ENCODE measurements around the gene HUS1.

HUS1 gene

DNA sequence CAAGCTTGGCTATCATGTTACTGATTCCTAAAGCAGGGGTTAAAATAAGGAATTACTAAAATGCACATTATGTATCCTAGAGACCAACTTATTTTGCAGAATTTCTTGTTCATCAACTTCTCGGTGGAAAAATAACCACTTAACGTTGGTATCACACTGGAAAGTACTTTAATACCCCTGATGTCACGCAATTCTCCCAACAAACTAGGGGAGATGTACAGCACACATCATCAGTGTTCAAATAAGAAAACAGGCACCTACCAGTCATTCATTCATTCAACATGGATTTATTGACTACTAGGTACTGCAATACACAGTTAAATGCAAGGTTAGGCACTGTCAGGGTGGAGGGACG, 648 bp downstream of the HUS1 start:
- DNase-seq: no peak

DNA sequence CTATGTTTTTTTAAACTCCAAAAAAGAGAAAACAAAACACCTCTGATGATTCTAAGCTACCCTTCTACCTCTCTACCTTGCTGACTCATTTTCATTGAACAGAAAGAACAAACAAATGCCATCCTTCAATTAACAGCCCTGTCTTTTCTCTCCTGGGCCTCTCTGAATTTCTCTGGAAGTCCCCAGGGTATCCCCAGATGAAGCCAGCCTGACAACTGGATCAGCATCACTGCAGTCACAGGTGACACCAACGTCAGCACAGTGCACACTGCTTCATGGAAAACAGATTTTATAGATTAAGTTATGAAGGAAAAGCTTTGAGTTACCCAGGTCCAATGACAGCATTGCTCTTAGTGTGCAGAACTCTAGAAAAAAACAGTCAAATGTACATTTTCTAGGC, 5.7 kb downstream of the HUS1 start:
- DNase-seq: no peak

DNA sequence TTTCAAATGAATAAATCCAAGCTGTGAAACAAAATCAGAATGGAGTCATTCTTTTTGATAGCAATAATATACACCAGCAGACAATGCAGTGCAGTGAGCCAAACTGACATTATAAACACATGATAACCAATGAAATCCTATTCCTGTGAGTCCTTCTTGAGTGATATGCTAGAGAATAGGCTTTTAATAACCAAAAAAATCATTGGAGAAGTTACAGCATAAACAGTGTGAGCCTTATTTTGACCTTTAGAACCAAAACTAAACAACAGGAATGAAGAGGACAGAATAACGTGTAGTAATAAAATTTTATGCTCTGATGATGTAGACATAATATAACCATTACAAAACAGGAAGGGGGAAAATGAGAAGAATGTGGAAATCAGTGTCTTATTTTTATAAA, 8.7 kb downstream of the HUS1 start:
- no peak for DNase-seq

DNA sequence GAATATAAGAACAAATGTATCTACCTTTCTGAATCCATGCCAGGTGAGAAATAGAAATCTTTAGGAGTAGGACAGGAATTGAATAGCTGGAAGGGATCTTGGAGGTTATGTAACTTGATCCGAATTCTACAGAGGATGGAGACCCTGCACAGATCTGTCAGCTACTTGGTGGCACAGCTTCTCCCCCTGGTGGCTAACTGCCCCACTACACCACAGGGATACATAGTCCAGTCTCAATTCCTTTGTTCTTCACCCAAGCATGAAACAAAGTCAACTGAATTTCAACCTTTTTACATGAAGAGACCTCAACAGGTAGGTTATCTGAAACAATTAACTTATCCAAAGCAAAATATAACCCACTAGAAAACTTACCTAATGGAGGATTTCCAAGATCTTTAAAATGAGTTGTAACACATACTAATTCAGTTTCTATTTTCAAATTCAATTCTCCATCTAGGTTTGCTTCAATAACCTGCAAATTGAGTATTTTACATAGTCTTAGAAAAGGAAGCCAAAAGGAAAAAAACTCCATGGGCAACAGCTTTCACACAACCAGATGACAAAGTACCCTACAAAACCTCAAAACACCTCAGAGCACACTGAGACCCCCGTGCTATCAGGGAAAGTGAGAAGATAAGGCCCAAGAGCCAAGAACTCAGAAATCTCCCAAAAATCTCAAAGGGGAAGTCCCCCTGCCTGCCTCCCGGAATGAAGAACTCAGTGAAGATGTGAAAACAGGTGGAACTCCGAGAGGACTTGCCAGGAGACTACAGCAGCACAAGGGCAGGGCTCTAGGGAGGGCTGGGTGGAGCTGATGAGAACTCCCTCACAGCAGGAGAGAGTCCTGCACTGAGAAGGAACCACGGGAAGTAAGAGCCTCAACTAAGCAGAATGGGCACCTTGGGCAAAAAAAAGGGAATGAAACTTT, 10.3 kb downstream of the HUS1 start:
- DNase-seq: peak; percentile 68

DNA sequence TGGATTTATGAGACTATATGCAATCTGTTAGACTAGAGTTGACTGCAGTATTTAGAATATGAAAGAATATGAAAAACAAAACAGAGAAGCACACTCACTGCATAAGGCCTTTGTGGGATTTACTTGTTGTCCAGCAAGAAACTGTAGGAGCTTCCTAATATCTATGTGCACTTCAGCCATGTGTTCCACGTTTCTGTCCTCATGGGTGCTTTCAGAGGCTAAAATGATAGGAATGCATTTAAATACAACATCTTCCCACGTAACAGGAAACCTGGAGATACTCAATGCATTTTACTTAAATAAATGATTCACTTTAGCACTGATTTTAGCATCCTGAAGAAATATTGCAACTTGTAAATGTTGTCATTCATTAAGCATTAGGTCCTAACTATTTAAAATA, 11.7 kb downstream of the HUS1 start:
- no peak for DNase-seq

DNA sequence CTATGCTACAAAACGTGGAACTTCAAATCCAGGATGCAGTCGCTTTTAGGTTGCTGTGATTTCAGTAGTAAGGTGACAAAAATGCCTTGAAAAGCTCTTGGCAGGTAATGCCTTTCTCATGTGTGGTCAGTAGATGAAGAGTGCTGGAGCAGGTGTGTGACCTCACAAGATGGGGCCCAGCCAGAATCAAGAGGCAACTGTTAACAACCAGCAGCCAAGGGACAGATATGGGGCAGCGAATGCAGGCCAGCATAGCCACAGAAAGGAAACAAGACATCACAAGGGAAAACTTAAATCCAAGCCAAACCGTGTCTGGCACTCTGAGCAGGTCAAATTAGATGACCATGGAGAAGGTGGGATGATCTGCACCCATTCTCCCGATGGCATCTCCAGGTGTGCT, 12.3 kb downstream of the HUS1 start:
- no peak for DNase-seq

DNA sequence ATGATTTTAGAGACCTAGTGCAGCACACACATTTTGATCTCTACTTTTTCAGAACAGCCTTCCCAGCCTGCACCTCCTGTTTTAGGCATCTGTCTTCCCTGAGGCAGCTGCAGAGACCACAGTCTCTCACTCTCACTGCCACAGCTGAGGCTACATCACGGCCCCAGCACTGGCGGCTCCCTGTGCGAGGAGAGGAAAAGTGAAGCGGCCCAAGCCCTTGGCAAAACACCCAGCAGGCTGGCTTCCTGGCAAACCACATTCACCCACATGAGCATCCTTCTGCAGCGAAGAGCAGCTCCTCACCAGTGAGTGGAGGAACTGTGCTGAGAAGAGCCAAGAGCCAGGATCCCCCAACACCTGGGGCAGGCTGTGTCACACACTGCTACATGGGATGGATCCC, 14.0 kb downstream of the HUS1 start:
- no peak for DNase-seq

DNA sequence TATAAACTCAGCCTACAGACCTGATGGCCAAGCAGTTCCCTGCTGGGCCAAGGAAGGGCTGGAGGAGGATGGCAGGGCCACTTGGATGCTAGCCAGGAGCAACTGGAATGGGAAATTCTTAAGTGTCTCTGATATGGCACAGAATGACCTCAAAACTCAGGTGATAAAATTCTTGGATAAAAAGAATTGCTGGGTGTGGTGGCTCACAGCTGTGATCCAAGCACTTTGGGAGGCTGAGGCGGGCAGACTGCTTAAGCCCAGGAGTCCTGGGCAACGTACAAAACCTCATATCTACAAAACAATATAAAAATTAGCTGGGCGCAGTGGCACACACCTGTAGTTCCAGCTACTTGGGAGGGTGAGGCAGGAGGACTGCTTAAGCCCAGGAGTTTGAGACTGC, 17.2 kb downstream of the HUS1 start:
- no peak for DNase-seq

DNA sequence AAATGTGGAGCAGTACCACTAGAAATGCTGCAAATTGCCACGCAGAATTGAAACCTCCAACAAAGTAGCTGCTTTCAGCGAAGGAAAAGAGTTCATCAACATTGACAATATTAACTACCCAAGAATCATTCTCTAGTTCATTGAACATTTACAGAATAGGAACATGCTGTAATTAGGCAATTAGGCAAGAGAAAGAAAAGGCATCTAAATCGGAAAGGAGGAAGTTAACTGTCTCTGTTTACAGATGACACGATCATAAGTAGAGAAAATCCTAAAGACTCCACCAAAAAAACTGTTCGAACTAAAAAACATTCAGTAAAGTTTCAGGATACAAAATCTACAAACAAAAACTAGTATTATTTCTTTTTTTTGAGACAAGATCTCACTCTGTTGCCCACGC, 22.3 kb downstream of the HUS1 start:
- no peak for DNase-seq

DNA sequence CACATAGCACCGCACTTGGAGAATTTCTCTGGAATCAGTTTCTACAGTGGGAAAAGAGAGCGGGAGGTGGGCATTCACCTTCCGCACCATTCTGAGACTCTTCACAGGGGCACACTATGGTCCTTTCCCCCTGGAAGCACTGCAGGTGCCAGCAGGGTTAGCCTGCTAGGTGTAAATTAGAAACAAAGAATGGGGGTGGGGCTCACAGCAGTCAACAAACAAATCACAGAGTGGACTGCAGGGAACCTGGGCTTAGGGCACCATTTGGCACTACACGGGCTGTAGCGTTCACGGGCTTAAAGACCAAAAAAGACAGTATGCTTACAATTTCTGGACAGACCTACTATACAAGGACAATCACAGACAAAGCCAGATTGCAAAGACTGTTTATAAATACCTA, 23.2 kb downstream of the HUS1 start:
- no peak for DNase-seq

DNA sequence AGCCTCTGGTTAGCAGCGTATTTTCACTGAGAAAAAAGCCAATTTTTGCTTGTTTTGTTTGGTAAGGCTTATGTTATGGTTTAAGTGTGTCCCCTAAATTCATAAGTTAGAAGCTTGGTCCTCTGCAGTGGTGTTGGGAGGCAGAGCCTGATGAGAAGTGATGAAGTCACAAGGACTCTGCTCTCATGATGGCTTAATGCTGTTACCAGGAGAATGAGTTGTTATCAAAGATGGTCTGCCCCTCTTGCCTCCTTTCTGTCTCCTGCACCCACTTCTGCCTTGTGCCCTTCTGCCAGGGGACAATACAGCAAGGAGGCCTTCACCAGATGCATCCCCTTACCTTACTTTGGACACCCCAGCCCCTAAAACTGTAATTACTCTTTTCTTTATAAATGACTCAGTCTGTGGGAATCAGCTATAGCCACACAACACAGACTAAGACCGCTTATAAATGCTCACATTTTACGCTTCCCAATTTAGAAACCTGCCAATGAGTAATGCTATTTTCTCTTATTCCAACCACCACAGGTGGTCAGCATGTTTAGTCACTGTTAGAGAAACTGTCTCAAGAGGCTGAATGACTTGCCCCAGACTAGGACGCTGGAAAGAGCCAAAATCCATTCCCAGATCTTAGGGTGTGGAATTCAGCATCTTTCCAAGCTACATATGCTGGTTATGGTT, 25.0 kb downstream of the HUS1 start:
- no peak for DNase-seq

DNA sequence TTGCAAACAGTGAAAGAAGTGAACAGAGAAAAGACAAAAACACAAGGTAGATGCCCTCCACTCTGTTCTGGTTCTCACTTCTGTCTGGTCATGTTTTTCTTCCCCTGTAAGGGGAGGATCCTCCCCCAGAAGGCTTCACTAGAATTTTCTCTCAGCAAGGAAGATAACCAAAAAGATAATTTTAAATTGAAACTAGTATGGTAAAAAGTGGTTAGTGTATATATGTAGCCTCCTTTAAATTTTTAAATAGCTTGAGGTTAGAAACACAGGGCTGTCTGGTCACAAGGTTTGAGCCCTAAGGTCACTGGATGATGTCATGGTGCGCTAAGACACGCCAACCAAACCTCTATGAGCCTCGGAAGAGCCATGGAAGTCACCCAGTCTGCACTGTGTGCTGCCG, 25.6 kb downstream of the HUS1 start:
- no peak for DNase-seq

DNA sequence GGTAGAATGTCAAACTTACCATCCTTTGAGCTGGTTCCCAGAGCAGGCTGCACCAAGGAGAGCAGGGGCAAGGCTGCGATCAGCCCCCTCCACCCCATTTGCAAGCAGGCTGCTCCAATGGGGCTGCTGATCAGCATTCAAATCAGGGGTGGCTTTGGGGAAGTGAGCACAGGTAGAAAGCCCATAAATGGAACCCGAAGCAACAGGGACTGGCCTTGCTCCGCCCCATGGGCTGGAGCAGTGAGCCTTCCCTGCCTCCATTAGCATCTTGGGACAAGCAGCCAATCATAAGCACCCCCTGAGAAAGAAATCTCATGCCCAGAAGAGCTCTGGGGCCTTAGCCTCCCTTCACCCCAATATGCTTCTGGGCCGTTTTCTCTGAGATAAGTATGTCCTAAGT, 27.2 kb downstream of the HUS1 start:
- no peak for DNase-seq

DNA sequence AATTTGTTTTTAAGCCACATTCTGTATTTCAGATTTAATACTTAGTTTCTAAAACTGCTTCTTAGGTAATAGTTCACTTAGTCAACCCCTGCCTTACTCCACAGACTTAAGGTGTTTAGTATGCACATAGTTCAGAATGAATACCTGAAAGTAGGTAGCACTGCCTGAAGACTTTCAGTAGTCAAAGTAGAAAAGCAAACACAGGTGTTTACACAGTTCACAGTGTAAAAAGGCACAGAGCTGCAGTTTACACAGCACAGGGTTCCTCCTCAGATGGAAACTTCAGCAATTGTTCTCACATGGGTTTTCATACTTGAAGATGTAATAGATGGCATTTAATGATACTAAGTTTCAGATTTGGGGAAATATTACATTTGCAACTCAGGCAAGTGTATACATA, 28.0 kb downstream of the HUS1 start:
- no peak for DNase-seq

DNA sequence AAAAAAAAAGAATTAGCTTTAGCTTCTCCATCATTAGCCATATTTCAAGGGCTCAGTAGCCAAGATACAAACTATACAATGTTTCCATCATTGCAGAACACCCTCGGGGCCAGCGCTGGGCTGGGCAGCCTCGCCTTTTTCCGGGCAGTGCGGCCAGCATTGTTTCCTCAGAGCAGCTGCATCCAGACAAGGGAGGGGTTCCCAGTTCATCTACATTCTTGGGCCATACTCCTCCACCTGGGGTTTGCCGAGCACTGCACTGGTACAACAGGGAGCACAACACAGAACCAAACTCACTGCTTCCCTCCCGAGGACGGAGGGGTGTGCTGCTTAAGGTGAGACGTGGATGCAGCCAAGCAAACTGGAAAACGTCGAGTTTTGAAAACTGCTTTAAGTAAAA, 28.7 kb downstream of the HUS1 start:
- DNase-seq: no peak

DNA sequence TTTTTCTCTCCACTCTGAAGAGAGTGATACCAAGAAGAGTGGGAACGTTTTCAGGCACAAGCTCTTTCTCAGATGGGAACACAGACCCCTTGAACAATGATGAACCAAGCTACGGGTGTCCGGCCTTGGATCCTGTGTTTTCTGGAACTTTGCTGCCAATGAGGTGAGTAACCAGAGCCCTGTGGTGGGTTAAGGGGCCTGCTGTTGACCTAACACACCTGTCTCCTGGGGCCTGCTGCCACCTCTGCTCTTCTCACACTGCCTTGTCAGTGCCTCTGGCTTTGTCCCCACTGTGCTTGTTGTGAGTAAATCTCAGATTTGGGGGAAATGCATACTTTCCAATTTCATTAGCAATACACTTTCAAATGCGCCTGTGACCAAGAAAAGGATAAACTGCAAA, 29.7 kb downstream of the HUS1 start:
- no peak for DNase-seq

DNA sequence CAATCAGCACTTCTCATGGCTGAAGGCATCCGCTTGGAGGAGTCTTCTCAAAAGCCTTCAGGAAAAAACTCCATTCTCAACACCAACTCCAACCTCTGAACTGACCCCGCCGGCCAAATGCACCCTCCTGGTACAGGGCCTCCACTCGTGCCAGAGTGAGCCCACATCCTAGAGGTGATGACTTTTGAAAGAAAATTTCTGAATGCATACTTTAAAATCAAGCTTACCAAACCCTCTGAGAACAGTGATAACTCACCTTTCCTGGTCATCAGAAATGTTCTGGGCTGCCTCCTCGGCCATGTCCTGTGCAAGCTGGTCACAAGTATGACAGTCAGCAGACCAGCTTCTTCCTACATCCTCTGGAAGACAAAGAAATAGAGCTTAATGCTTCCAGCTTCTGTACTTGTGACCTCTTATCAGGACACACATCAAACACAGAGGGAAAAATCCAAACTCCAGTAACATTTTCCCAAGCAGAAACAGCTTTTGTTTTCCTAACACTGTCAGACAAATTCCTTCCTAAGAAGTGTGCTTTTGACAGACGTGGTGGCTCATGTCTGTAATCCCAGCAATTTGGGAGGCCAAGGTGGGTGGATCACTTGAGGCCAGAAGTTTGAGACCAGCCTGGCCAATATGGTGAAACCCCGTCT, 31.1 kb downstream of the HUS1 start, which contains the start of gene PKD1L1:
Gene PKD1L1 (minus strand): TSS at position 326 of the 650 bp plus-strand sequence. CDS start 26 bp downstream, at position 300.
- DNase-seq: no peak

DNA sequence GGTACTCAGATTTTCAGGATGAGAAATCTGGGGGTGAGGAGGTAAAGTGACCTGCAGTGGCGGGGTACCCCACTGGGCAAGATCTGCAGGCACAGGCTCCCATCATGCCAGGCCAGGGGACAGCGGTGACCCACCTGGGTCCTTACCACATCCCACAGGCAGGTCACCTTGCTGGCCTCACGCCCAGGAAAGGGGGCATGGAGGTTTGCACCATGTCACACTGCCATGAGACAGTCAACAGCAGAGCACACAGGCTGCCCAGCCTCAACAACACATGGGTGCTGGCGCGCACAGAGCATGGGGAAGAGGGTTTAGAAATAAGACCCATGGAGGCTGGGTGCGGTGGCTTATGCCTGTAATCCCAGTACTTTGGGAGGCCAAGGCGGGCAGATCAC, 32.1 kb downstream of the HUS1 start:
- DNase-seq: no peak

DNA sequence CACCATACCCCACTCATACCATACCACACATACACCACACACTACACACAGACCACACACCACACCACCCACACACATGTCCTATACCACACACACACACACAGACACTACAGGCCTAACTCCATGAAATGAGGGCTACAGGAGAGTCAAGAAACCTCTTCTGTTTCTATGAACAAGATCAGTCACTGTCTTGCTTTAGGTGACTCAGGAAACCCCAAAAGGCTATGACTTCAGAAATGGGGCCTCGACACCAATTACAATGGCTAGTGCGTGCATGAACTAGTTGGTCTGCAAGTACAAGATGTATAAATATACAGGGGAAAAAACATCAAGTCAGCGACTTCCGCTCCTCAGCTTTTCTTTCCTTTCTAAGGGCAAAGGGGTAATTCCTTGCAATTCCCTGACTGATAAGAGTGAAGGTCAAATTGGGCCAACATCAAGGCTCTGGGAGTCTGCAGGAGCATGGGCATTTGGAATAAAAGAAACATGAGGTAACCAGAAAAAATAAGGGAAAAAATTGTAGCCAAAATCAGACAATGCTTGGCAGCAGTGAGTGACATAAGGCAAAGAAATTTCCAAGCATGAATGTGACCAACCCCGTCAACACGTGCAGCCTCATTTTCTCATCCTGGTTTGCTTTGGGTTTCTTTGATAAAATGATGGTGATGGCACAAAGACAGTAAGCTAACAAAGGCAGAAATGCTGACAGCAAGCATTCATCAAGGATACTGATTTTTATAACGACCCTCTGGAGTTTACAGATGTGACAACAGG, 32.6 kb downstream of the HUS1 start:
- no peak for DNase-seq

DNA sequence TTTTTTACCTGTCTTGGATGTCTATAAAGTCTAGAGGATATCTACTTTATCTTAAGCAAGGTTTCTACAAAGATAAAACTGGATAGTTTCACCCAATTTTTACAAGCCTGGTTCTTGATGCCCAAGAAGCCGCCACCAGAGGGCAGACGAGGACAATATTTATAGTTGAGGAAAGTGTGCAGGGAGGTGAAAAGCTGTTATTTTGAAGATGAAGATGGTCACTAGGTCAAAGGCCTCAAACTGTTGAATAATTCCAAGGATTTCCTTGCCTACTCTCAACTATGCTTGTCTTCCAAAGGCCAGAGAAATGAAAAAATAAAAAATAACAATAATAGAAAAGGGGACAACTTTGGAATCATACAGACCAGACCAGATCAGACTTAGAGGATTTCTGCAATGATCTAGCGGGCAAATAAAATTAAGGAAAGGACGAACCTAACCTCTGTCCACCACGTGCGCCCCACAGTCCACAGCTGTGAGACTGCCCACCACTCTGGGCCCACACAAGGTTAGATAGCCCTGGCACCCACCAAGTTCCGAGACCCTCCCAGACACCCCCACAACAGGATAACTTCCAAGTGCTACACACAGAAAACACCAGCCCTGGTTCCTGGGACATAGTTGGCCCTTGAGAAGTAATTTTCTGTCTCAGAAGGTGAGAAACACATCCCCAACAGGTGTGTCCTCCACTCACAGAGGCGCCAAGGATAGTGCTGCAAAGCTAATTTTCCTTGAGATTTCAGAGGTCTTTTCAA, 34.0 kb downstream of the HUS1 start:
- peak; percentile 71 for DNase-seq

DNA sequence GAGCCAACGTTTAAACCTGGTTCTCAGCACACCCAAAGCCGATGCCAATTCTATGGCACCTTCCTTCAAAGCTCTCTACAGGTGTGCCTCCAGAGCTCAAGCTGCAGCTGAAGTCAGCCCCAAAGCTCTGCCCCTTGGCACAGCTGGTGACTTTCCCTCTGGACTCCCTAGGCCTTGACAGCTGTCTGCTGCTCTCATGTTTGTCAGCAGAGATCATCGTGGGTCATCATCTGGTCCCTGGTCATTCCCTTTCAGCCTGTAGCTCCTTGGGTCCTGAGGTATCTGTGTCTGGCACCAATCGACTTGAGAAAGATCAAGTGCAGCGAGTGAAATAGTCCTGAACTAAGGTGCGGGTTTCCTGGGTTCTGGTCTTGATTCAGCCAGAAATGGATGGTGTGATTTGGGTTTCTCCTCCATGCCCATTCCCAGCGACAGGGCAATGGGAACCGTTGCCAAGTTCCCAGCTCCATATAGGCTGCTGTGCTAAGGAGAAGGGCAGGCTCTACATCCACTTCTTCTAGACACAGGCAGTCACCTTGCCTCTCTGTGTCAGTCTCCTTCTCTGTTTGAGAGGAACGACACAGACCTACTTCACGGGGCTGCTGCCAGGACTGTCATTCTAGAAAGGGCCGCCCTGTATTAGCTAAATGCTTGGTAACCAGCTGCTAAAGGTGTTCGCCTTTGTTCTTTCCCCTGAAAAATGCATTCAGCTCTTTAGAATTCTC, 34.7 kb downstream of the HUS1 start:
- no peak for DNase-seq
